Fibroblast of pulmonary artery (primary cell): ENCODE measurements around the gene AREL1.
A peak's percentile ranks its signal among the peaks of the same experiment; 100 is the strongest.

Experiments
- DNase-seq: peaks from one replicate; pipeline ENCODE4 v3.0.0-alpha.2; 2010; ENCODE audit warnings: low read depth
- H3K4me3 ChIP-seq: replicated peaks from 2 replicates; pipeline ENCODE4 v1.5.1; 2011; ENCODE audit warnings: low read depth, mild to moderate bottlenecking, control low read depth, low read length, moderate library complexity
- TF ChIP-seq, protein P1 (sequence below): IDR thresholded peaks from 2 replicates; pipeline ENCODE4 v1.5.1; 2011; ENCODE audit warnings: mild to moderate bottlenecking, control low read depth, low read length, inconsistent platforms; ENCODE audit errors: missing control alignments

The AREL1 gene

DNA sequence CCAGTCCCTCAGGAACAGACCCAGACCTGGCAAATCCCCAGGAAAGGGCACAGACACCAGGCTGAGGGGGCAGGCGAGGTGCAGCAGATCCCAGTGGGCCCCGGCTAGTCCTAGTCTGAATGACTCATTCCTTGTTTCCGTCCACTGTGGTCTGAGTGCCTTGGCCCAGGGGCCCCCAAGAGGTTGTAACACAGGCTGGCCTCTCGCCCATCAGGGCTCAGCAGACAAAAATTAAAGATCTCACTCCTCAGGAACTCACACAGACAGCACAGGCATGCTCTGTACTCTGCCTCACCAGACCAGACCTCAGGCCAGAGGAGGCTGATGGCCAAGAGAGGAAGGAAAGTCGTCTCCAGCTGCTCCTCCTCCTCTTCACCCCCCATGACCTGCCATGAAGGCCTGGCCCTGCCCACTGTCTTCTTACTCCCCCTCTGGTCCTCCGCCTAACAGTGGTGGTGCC lies 93.2 kb downstream of the AREL1 start:
- peak; percentile 98 for DNase-seq
- no peak overlapping the region for H3K4me3 ChIP-seq
- TF ChIP-seq, protein P1, sequence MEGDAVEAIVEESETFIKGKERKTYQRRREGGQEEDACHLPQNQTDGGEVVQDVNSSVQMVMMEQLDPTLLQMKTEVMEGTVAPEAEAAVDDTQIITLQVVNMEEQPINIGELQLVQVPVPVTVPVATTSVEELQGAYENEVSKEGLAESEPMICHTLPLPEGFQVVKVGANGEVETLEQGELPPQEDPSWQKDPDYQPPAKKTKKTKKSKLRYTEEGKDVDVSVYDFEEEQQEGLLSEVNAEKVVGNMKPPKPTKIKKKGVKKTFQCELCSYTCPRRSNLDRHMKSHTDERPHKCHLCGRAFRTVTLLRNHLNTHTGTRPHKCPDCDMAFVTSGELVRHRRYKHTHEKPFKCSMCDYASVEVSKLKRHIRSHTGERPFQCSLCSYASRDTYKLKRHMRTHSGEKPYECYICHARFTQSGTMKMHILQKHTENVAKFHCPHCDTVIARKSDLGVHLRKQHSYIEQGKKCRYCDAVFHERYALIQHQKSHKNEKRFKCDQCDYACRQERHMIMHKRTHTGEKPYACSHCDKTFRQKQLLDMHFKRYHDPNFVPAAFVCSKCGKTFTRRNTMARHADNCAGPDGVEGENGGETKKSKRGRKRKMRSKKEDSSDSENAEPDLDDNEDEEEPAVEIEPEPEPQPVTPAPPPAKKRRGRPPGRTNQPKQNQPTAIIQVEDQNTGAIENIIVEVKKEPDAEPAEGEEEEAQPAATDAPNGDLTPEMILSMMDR = no peak

DNA sequence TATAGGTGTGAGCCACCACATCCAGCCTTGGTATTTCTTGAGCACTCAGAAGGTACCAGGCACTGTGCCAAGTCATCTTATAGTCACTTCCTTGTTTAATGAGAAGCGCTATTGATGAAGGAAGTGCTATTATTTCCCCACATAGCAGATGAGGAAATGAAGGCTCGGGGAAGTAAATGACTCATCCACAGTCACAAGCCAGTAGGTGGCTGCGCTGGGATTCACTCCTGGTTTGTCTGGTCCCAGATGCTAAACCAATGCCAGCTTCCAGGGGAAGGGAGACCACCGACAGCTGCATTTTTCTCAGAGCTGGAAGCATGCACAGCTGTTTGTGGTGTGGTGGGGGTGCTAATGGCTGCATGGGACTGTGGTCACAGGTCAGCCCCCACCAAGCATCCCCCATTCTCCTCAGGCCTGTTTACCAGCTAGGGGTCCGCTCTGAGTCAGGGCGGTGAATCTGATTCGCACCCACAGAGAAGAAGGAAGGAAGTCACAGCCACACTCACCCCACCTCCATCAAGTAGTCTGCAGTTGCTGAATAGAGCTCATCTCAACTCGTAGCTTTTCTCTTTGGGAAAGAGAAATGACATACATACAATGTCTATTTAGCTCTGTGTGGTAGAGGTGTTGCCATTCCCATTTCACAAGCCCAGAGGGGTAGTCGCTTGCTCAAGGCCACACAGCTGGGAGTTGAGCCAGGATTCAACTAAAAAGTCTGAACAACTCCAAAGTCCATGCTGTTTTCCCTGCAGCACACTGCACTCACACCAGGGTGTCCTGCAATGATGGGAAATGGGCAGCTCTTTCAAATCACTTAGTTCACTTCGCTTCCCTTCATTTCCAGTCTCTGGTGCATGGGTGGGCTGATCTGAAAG lies 94.6 kb downstream of the AREL1 start:
- TF ChIP-seq, protein P1 = no peak
- peak; percentile 78 for DNase-seq
- H3K4me3 ChIP-seq = no peak overlapping the region

DNA sequence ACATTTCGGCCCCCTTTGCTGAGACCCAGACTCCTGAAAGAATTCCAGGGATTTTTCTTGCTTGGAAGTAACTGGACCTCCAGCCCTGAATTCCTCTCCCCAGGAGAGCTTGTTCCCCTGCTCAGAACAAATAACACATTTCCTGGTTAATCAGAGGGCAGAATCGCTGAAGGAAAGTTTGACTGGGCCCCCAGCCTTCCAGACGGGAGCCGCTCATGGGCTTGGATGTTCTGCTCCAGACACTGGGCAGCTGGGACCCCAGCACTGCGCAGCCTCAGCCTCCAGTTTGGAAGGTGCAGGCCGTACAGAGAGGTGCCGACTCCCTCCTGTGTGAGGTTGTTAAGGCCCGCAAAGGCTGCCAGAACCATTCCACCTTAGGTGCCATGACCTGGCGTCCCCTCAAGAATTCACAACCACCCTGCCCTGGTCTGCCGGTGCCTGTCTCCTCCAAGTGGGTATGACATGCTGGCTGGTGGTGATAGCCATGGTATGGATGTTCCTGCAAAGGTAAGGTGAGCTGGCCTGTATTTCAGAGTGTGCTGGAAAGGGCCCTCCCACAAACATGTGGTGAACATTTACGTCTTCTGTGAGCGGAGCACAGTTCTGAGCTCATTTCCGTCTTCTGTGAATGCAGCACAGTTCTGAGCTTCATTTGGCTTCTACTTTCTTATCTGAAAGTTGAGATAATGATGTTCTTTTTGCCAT lies 95.7 kb downstream of the AREL1 start:
- DNase-seq = peak; percentile 85
- TF ChIP-seq, protein P1 = no peak
- H3K4me3 ChIP-seq = no peak overlapping the region

DNA sequence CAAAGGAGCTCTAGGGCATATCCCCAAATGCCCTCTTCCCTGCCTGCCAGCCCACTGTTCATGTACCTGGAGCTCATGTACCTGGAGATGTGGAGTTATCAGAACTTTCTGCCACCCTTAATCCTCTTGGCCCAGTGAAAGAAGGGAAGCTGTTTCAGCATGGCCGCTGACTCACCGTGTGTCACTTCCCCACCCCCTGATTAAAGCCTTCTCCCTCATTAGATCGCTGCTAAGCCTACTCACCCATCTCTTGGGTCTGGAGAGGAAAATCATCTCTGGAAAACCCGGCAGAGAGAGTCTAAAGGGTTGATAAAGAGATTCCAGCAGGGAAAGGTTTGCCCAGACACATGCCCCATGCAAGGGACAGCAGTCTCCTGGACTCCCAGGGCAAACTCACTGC lies 96.4 kb downstream of the AREL1 start:
- TF ChIP-seq, protein P1 = no peak
- DNase-seq = peak; percentile 79
- no peak overlapping the region for H3K4me3 ChIP-seq

DNA sequence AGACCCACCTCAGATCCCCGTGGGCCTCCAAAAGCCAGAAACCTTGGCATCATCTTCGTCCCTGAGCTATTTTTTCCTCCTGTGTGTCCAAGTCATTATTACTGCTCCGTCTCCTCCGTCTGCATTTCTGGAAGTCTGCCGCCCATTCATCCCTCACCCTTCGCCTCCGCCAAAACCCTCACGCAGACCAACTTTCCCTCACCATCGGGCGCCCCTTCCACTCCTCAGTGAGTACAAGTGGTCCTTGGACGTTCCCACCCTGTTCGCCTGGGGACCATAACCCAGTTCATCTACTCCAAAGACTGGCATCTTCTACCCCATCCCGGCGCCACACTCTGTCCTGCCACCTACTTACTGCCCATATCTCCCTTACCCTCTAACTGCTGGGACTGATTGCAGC lies 97.1 kb downstream of the AREL1 start:
- TF ChIP-seq, protein P1 = no peak
- DNase-seq = no peak
- H3K4me3 ChIP-seq = no peak overlapping the region

DNA sequence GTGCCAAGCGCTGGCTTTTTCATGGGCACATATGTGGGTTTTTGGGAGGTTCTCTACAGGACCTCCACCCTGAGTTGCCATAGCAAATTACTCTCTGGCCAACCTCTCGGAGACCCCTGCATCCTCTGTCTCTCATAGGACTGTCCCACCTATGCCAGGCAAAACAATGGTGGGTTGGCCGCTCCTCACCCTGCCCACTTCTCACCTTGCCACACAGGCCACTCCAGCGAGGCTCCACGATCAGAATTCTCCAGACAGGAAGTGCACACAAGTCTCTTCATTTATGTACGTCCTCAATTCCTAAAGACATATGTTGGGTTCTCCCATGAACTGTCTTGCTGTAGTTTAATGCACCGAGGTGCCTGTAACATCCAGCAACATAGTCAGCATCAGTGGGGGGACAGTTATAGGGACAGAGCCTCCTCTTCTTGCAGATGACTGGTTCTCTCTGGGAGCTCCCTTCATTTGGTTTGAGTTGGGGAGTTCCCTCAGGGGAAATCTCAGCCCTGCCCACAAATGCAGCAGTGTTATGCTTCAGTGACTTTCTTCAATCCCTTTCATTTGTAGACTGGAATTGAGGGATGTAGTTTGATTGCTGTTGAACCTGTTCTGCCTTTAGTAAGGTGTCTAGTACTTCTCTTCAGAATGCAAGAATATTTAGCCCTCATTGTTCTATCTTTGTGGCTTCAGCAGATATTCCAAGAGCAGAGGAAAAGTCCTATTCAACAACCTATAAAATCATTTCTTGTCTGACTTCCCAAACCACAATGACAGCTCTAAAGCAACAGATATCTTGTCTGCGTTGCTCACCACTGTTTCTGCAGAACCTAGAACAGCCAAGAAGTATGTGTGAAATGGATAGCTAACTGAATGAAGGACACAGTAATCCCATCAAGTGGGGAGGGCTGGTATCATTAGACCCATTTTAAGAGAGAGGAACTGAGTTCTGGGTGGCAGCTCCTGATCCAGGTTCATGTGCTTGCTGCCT lies 98.1 kb downstream of the AREL1 start:
- no peak overlapping the region for H3K4me3 ChIP-seq
- DNase-seq = no peak
- TF ChIP-seq, protein P1 = no peak
